Mucosa of descending colon (tissue), 3 donors: ENCODE measurements around the gene CDC42BPG. TPM values are rescaled to one million over a fixed set of nuclear protein-coding genes. Genes with fewer than 3 reads are reported as not detected.
A peak's percentile ranks its signal among the peaks of the same experiment; 100 is the strongest.

Experiments used
- ATAC-seq: fragments of 200-7000 bp; cut with Tn5 transposase; one replicate; pipeline ENCODE4 v1.9.1; 2020; ENCODE audit warnings: mild to moderate bottlenecking, moderate library complexity
- DNase-seq, 3 donors: peaks; one replicate each; pipeline ENCODE4 v3.0.0-alpha.2; 2020
- H3K36me3 ChIP-seq: fragments of 200-600 bp; one replicate; pipeline ENCODE4 v1.8.0; 2021; ENCODE audit warnings: low read depth, mild to moderate bottlenecking
- H3K4me1 ChIP-seq: fragments of 200-600 bp; one replicate; pipeline ENCODE4 v1.8.0; 2021; ENCODE audit warnings: low read depth, mild to moderate bottlenecking
- H3K4me3 ChIP-seq: fragments of 200-600 bp; one replicate; pipeline ENCODE4 v1.8.0; 2021; ENCODE audit warnings: mild to moderate bottlenecking
- H3K9me3 ChIP-seq: fragments of 200-600 bp; one replicate; pipeline ENCODE4 v1.8.0; 2021; ENCODE audit warnings: mild to moderate bottlenecking
- intact Hi-C, 2 donors: fragments of 100-400 bp; cut with DNase I in 1 of 2; cut with micrococcal nuclease in 1 of 2; formaldehyde crosslinking; loops; one replicate each; pipeline versions ENCODE4 v1.11.0 to v1.11.1; 2022; cut with DNase I, micrococcal nuclease
- total RNA-seq, 3 donors: library from RNA; stranded (reverse); fragmentation: NEBNext Ultra II Directional in 2 of 3; extraction: Animal tissue kit (Norgen Biotek cat#: 25700) in 2 of 3; gene quantifications; one replicate each; pipeline versions ENCODE4 v1.2.1 to v1.2.4, GENCODE V29; 2021 to 2023
- TF ChIP-seq, protein P1 (sequence below): fragments of 200-600 bp; IDR thresholded peaks from one replicate; pipeline ENCODE4 v1.8.0; 2022; ENCODE audit warnings: antibody characterized with exemption, mild to moderate bottlenecking
- donor health status: DM: no; HTN: no; CAD: no; lungs with moderate emphysema.
- donor health status: DM: no; HTN: no; CAD: no.
- donor health status: DM: no; HTN: yes; CAD: no.

The CDC42BPG gene
- total RNA-seq, 3 donors from 2014 or later: 24.3 to 73.1 (median 32.3) TPM

DNA sequence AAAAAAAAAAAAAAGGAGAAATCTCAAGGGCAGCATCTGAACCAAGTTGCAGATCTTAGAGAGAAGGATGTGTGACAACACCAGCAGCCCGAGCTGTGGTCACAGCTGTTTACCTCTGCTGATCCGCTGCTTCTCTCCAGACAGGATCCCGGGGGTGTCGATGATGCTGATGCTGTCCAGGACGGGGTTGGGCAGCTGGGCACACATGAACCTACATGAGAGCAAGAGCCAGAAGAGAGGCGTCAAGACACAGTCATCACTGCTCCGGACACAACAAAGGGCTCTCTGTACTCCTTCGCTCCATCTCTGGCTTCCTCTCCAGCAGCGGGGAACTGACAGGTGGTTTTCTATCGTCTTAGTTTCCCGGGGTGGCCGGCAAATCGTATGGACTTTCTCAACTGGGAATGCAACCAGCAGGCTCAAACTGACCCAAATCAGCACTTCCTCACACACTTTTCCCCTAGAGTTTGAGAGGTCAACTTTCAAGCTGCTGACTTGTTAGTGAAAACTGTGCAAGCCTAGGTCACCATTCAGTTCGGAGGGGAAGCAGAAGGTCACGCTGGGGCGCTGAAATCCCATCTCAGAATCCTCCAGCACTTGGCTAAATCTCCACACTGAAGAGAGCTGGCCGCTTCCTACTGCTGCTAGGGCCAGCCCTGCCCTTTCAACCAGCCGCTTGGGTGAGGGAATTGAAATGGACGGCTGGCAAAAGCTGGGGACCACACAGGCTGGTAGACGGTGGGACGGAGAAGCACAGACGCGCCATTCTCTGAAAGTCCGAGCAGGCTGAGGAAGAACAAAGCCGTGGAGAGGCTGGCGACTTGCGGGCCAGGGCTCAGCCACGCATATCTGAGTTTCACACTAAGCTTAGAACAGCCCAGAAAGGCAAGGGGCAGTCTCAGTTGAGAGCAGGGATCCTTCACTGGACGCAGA, 30.1 kb upstream of the CDC42BPG start:
- Histone ChIP-seq H3K9me3 (no peaks in the 10 kb centered on the region), H3K4me3 (no peak overlapping the region), H3K4me1 (peaks cover 68% of the 10 kb centered on the region), H3K36me3 (no peaks in the 10 kb centered on the region)
- TF ChIP-seq, protein P1, sequence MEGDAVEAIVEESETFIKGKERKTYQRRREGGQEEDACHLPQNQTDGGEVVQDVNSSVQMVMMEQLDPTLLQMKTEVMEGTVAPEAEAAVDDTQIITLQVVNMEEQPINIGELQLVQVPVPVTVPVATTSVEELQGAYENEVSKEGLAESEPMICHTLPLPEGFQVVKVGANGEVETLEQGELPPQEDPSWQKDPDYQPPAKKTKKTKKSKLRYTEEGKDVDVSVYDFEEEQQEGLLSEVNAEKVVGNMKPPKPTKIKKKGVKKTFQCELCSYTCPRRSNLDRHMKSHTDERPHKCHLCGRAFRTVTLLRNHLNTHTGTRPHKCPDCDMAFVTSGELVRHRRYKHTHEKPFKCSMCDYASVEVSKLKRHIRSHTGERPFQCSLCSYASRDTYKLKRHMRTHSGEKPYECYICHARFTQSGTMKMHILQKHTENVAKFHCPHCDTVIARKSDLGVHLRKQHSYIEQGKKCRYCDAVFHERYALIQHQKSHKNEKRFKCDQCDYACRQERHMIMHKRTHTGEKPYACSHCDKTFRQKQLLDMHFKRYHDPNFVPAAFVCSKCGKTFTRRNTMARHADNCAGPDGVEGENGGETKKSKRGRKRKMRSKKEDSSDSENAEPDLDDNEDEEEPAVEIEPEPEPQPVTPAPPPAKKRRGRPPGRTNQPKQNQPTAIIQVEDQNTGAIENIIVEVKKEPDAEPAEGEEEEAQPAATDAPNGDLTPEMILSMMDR: no peak
- intact Hi-C loops: no loop called here
- DNase-seq (peak in 1 of 3 donors; percentile 43), ATAC-seq (no peak)

DNA sequence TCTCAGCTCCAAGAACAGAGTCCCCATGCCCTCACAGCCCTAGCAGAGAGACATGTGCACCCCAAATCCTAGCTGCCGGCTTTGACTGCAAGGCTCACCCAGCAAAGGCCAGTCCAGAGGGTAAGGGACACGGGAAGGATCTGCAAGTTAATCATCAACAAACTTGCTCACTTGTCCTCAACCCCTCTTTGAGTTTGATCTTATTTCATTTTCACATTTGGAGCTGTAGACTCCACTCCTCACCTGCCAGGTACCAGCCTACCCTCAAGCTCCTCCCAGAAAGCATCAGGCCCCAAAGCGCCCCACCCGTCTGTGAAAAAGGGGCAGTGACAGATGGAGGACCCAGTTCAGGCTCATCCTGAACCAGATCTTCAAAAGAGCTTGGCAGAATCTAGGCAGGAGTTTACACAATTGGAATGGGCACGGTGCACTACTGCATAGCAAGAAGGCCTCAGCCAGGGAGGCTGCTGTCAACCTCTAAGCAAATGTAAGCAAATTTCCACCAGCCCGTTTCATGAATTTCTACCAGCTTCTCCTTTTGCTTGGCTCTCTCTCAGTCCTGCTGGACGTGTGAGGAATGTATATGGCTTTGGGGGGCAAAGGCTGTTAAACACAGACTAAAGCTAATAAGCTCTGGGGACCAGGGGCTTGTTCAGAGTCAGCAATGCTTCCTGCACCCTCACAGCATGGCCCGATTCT, 28.5 kb upstream of the CDC42BPG start:
- intact Hi-C loops: no loop called here
- TF ChIP-seq, protein P1: no peak
- ATAC-seq (peak; percentile 44), DNase-seq (peak in 1 of 3 donors; percentile 65)
- Histone ChIP-seq H3K9me3 (no peaks in the 10 kb centered on the region), H3K36me3 (no peaks in the 10 kb centered on the region), H3K4me3 (no peak overlapping the region), H3K4me1 (peaks cover 75% of the 10 kb centered on the region)

DNA sequence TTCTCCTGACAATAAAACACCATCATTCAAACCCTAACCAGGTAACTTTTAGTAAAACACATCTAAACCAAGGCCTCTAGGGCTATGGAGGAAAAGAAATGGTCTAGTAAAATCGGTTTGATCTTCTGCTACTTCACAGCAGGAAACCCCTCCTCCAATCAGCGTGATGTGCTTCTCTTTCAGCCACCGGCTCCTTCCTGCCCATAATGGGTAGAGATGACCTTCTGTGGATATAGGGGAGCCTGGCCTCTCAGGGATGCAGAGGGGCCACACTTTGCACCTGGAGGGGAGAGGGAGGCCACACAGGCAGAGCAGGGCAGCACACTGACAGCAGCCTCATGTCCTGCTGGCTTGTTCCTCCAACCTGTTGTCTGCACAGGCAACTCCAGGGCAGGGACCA, 27.0 kb upstream of the CDC42BPG start:
- ATAC-seq: no peak
- TF ChIP-seq, protein P1: no peak
- no peaks in the 10 kb centered on the region for H3K36me3 ChIP-seq
- DNase-seq: no peak
- peaks cover 63% of the 10 kb centered on the region for H3K4me1 ChIP-seq
- intact Hi-C loops: no loop called here
- no peaks in the 10 kb centered on the region for H3K9me3 ChIP-seq
- H3K4me3 ChIP-seq: no peak overlapping the region

DNA sequence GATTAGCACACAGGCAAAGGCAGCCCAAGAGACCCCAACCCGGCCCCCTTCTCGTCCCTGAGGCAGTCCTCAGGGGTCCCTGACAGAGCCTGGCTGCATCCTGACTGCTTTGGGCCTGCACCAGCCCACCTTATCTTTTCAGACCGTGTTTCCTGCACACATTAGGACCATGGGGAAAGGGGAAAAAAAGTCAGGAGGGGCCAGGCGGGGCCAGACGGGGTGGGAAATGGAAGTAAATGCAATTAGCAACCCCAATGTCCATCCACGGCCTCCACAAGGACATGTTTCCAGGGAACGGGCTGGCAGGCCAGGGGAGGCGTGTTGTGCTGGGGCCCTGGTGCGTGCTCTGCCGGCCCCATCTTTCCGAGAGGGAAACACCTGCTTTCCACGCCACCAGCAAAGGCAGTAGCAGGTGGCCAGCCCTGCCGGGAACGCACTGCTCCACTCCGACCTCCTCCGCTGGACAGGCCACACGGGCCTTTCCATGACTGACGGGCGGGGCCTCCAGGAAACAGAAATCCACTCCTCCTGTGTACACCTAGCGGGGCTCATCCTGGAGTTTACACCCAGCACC, 26.5 kb upstream of the CDC42BPG start:
- ATAC-seq: peak; percentile 58
- intact Hi-C loops: no loop called here
- peak; percentile 46 to 73 (median 67) for DNase-seq
- no peaks in the 10 kb centered on the region for H3K9me3 ChIP-seq
- TF ChIP-seq, protein P1: no peak
- no peak overlapping the region for H3K4me3 ChIP-seq
- no peaks in the 10 kb centered on the region for H3K36me3 ChIP-seq
- peaks cover 59% of the 10 kb centered on the region for H3K4me1 ChIP-seq

DNA sequence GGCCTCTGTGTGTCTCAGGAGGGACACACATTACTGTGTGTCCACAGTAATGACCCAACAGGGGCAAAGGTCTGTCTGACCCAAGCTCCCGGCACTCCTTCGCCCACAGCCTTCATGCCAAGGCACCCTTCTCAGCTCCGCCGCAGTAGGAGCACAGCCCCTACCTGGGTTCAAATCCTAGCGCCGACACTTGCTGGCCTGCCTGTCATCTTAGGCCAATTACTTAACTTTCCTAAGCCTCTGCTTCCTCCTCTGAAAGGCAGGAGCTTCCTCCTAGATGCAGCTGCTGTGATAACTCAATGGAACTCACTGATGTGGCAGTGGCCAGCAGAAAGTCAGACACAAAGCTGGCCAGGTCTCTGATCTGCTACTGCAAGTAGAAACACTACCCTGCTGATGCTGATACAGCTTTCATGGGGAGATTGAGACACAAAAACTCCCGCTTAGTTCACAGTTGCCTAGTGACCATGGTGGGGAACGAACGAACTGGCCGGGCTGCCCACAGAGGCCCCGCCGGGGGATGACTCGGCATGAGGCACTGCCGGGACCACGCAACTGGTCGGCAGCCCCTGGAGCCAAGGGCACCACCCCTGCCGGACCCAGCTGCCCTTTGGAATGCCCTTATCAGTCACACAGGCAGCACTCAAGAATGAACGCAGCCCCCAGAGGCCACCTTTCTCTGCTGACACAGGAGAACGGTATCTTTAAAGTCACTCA, 25.9 kb upstream of the CDC42BPG start:
- no peak overlapping the region for H3K4me3 ChIP-seq
- H3K9me3 ChIP-seq: no peaks in the 10 kb centered on the region
- no peaks in the 10 kb centered on the region for H3K36me3 ChIP-seq
- TF ChIP-seq, protein P1: no peak
- peak; percentile 7 for ATAC-seq
- intact Hi-C loops: no loop called here
- H3K4me1 ChIP-seq: peaks cover 54% of the 10 kb centered on the region
- DNase-seq: no peak
